Dedifferentiated amniotic fluid mesenchymal stem cell (primary cell): ENCODE measurements around the gene GRHL3.

ENCODE experiments used
- DNase-seq: peaks from one replicate; pipeline ENCODE4 v3.0.0-alpha.2; 2016; ENCODE audit errors: extremely low spot score

The GRHL3 gene

DNA sequence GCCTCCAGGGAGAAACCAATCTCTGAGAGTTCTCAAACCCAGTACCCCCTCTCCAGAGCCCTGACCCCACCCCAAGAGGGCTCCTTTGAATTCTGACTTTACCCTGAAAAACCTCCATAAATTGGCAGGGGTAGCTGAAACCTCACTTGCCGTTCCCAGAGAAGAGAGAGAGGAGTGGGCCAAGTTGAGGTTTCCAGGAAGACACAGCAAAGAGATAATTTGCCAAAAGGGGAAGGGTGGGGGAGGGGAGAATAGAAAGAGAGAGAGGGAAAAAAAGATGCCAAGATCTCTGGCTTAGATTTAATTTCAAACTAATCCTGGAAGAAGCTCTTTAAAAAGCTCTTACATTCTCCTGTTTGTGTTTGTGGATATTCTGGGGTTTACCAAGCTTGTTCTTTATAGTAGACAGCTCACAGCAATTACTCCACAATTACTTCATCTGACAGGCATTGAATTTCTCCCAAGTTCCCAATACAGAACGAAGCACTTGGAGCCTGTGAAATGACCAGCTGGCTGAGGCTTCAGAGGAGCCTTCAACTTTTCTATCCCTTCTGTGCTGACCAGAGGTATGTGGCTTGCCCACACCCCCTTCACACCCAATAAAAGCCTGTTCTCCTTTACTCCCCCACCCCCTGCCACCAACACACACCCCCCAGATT lies 1.1 kb upstream of the GRHL3 start:
- peak; percentile 73 for DNase-seq

DNA sequence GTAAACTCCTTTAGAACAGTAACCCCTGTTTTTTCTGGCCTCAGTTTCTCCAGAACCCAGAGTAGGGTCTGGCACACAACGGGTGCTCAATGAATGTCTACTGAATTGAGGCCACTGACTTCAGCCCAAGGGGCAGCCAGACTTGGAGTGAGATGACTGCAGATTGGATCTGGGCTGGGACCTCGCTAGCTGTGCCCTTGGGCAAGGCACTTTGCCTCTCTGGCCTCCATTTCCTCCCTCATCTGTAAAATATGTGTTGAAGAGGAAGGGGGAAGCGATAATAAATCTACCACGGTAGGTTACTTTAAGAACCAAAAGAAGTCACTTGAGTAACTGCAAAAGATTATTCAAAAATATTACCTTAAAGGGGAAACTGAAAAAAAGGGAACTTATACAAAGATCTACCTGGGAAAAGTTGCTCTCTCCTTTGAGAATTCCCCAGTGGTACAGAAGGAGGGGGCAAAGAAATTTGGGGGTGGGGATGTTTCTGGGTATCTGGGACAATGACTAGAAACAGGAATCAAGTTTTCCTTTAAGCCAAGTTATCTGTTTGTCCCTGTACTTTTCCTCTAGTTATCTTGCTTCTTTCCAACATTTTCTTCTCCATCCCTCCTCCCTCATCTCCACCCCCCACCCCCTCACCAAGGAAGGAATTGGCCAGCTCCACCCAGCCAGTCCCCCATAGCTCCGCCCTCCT lies 394 bp upstream of the GRHL3 start:
- DNase-seq: no peak

DNA sequence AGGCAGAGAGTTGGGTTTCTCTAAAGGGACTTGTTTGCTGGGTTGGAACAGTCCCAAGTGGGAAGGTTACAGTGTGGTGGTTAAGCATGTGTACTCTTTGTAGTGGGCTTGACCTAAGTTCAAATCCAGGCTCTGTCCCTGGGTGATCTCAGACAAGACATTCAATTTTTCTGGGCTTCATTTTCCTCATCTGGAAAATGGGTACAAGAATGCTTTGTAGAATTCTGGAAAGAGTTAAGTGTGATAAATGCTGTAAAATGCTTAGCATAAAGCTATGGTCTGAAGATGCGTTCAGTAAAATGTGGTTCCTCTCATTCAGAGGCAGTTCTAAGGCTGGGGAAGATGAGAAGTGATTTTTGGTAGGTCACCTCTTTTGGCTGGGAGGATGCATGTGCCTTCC lies 805 bp downstream of the GRHL3 start:
- DNase-seq: no peak

GRCh38 chr1:24321126-24321525 lies 2.0 kb downstream of the GRHL3 start:
- no peak for DNase-seq

DNA sequence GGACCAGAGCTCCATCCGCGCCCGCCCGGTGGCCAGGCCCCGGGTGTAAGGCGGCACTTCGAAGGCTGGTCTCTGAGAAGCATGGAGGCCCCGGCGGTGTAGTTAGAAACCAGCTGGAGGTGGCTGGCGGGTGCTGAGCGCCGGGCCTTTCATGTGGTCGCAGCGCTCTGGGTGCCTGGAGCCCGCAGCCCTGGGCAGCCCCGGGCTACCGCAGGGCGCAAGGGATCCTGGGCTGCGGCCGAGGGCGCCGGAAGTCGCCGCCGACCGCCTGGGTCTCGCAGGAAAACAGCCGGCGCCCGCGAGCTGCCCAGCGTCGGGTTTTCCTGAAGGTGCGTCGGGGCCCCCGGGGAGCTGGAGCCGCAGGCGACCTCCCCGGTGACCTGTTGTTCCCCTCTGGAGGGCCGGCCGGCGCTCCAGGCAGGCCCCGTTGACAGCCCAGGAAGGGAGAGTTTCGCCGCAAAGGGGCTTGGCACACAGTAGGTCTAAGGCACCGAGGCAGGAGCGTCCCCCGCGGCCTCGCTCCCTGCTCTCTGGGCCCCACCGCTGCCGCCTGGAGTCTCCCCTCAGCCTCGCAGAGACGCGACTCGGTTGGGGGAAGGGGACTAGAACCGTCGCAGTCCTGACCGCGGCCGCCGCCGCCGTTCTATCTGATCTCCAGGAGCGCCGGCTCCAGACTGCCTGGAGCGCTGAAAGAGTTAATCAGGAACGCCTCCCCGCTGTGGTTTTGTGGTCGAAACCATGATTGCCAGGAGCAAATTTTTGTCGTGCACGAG lies 2.7 kb downstream of the GRHL3 start:
- peak; percentile 48 for DNase-seq

DNA sequence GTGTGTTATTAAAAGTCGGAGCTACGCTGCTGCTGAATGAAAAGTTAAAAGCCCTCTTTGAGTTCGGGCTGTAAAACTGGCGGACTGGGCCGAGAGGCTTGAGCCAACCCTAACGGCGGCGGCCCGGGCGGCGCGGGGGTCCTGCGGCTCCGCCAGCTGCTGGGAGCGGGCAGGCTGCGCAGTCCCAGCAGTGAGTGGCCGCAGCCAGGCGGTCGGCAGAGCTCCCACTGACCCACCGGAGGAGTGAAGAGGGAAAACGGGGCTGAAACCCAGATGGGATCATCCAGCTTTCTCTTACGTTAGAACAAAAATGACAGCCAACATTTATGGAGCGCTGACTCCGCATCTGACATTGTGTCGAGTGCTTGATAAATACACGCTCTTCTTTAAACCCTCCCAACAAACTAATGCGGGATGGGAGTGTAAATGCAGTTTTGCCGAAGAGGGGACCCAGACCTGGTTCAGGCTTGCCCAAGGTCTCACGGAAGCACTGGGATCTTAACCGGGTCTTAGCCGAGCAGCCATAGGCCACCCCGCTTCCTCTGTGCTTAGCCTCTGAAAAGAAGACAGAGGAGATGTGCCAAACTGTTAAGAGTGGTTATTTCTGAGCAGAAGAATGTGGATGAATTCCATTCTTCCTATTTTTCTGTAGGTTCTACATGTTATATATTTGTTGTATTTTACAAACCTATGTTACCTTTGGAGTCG lies 3.5 kb downstream of the GRHL3 start:
- DNase-seq: no peak

GRCh38 chr1:24323281-24323680 lies 4.1 kb downstream of the GRHL3 start:
- no peak for DNase-seq

DNA sequence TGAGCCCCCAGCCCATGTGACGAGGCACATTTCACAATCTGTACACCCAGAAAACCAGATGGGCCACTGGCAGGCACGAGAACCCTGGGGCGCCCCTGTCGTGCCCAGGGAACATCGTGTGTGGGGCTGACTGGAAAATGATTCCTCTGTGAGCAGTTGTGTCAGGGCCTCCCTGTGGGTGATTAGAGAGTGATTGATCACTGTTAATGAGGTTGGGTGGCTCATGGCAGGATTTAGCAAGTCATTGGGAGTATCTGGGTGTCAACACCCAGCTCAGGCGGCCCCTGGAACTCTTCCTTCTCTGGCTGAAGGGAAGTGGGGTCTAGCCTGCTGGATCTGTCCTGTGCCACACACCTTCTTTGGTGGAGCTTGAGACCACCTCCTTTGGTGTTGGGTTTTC lies 5.7 kb downstream of the GRHL3 start:
- DNase-seq: no peak

DNA sequence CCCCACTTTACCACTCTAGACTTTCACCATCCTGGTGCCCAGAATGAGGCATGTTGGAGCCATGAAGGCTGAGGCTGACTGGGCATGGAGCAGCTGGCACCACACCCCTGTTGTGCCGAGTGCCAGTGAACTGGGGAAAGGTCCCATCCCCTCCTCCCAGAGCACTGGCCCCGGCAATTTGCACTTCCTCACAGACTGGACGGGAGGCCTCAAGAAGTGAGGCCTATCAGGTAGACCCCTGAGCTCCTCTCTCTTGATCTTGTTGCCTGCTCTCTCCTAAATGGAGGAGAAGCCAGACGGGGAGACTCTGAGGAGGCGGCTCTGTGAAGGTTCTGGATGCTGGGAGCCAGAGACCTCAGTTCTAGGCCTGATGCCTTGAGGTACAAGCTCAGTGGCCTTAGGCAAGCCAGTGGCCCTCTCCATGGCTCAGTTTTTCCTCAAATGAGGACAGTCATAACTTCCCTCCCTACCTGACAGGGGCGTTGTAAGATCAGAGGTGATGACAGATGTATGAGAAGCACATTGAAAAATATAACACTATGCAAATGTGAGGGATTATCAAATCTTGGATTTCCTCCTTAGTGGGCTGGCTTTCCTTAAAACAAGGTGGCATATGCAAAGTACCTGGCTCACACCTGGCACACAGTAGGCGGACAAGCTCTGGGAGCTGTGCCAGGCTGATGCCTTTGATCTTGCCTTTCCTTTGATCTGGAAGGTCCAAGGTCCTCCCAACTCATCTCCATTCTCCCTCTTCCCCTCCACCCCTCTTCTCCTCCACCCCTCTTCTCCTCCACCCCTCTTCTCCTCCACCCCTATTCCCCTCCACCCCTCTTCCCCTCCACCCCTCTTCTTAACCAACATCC lies 6.7 kb downstream of the GRHL3 start:
- no peak for DNase-seq

- DNase-seq: no peak
These were observed 8.3 kb downstream of the GRHL3 start for GRCh38 chr1:24327486-24327885.

DNA sequence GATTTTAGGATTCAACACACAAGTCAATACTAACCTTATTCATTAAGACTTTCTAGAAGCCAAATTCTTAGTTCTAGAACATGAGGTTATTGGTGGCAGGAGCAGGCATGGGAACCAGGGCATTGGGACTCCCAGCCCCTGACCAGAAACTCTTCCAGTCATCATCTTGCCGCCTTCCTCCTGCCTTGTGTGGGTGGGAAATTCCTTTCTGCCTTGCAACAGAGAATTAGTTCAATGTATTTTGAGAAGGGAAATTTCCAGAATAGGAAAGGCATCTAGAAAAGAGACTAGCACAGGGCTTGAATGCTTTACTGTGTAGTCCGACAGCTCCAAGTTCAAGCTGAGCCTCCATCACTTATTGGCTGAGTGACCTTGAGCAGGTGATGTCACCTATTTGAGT lies 8.7 kb downstream of the GRHL3 start:
- DNase-seq: no peak

DNA sequence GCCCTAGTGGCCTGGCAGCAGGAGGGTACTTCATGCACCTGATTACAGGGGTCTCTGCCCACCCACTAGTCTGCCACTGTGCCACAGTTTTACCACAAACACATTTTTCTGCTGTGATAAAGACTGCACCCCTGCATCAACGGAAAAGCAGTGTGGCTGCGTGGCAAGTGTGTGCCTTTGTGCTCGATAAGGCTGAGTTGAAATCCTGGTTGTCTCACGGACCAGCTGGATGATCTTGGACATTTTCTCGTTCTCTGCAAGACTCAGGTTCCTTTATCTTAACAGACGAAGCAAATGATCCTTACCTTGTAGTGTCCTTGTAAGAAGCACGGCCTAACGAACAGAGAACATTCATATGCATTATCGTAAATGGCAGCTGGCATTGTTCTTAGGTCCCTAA lies 10.2 kb downstream of the GRHL3 start:
- no peak for DNase-seq

DNA sequence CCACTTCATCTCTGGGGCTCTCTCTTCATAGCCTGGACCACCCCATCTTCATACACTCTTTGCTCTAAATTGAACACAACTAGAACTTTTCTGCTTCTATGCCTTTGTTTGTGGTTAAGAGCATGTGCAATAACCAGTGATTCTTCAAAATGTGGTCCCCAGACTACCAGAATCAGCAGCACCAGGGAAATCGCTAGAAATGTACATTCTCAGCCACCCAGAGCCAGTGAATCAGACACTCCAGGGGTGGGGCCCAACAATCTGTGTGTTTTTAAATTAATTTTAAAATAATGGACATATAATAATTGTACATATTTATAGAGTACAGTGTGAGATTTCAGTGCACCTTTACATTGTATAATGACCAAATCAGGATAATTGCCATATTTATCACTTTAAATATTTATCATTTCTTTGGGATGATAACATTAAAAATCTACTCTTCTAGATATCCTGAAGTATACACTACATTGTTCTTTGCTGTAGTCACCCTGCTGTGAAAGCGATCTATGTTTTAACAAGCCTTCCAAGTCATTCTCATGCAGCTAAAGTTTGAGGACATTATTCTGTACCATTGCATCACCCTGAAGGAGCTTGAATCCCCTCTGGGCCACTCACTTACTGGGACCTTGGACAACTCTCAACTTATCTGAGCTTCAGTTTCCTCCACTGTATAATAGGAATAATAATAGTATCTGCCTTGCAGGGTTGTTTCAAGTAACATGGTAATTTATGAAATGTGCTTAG lies 10.8 kb downstream of the GRHL3 start:
- DNase-seq: peak; percentile 76

DNA sequence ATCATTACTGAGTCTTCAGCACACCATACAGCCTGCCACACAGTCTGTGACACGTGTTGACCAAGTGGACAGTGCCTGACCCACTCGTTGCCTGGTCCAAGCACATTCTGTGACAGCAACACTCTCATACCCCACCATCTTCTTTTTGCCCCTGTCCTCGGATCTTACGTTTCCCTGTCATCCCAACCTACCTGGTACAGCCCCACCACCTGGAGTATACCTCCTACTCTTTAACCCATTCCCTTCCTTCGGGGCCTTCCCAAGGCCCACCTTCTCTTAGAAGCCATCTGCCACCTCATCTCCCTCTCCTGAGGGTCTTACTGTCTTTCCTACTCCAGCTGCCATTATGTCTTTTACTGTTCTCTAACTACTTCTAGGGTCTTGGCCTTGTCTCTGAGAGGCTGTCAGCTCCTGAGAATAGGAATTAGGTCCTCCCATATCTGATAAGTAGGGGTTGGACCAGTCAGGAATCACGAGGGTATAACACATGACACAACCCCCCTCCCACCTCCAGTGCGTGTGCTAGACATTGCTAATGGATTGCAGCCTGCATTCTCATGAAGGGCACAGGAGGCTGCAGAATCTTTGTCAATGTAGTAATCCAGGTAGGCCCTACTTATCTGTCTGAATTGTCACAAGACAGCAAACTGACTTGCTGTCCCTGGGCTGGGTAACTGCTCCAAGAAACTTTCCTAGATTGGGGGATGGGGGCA lies 13.0 kb downstream of the GRHL3 start:
- no peak for DNase-seq

- no peak for DNase-seq
These were observed 16.9 kb downstream of the GRHL3 start for GRCh38 chr1:24336075-24336474.

DNA sequence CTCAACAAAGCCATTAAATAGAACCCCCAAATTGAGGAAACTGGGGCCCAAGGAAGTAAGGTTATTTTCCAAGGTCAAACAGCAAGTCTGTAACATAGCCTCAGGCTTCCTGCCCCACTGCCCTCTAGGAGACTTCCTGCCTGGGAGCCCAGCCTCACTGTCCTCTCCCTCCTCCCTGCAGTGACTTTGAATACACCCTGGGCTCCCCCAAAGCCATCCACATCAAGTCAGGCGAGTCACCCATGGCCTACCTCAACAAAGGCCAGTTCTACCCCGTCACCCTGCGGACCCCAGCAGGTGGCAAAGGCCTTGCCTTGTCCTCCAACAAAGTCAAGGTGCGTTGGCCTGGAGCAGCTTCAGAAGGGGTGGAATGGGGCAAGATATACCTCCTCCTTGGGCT lies 18.3 kb downstream of the GRHL3 start:
- no peak for DNase-seq

- no peak for DNase-seq
These were observed 19.3 kb downstream of the GRHL3 start for GRCh38 chr1:24338447-24338846.

GRCh38 chr1:24339996-24340395 lies 20.8 kb downstream of the GRHL3 start:
- no peak for DNase-seq

- no peak for DNase-seq
These were observed 21.6 kb downstream of the GRHL3 start for GRCh38 chr1:24340770-24341169.

- DNase-seq: no peak
These were observed 22.1 kb downstream of the GRHL3 start for GRCh38 chr1:24341260-24341659.
